ENCODE data around the gene OS9.

OS9 gene

DNA sequence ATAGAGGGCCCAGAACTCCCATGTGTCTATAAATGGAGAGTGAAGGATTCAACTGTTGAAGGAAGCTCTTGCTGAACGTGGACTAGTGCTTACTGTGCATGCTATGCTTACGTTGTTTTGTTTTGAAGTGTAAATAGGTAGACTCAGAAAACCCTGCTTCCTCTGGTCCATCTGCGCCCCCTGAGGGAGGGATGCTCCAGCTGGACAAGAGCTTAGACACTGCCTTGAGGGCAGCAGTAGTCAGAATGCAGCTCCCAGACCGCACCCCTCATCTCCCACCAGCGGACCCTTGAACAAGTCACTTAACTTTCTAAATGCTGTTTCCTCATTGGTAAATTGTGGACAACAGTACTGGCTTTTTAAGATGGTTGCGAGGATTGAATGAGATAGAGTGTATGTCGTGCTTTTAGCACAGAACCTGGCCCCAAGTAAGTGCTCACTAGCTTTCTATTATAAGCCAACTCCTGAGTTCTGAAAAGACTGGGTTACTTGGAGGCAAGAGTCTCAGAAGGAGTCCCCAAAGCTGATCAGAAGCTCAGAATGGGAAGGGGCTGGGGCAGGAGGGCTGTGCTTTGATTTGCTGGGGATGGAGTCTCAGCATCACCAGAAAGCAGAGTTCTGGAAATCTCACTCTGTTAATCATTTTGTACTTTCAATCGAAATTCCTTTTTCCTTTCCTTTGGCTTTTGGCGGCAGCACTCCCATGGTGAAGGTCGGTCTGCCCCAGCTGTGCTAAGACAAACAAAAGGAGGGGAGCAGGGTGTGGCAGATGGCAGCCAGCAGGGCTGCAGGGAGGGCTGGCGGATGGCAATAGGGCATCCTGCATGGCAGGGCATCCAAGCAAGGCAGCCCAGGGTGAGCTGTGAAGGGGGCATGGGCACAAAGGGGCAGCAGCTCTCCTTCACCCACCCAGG is 29.0 kb downstream of the OS9 start:
- DNase-seq (ENCODE audit: low read depth in 2 of 3, low spot score in 1 of 3): no peak

DNA sequence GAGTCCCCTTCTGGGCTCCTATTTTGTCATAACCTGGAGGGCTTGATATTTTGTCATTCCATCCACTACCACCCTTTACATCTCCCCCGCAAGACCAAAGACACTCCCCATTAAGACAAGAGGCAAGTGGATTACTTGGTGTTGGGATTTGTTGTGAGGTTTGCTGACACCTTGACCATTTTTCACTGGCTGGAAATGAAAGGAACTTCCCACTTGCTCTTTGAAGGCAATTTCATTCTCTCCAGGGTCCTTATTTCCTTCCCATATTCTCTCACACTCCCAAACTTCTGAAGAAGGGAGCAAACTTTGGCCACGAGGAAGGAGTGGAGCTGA is 29.7 kb downstream of the OS9 start:
- DNase-seq (ENCODE audit: low read depth in 2 of 3, low spot score in 1 of 3): no peak

DNA sequence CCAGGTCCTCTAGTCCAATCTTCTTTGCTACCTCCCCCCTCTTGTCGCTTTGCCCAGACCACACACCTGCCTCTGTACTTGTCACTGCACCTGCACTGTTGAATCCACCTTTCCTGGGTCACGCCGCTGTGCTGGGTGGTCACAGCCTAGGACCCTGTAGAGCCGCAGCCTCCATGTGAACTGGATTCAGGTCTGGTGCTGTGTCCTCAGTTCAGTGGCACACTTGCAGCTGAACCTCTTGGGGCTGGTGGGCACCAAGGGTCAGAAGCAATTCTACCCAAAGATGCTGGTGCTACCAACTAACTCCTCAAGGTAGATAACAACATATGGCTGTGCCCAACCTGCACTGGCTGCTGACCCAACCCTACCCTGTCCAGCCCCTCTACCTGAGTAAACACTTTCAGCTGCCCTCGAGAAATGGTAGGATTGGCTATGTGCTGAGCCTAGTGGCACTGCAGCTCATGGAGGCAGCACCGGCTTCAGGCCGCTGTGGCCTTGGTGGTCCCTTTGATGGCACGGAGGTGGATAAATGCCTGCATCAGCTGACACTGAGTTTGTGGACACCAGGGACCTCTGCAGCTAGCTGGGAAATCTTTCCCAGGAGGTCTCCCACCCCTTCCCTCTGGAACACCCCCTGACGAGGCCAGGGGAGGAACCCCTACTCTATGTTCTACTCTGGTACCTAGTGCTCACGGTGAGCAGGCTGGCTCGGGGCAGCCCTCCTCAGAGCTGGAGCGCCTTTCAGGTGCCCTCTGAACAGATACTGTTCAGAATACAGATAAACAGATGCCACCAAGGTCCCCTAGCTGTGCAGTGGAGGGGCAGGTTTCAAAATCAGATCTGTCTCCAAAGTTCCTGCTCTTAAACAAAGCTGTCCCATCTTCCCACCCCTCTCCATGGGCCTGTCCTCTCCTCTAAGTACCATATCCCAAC is 30.3 kb downstream of the OS9 start:
- no peak for DNase-seq (ENCODE audit: low read depth in 2 of 3, low spot score in 1 of 3)

DNA sequence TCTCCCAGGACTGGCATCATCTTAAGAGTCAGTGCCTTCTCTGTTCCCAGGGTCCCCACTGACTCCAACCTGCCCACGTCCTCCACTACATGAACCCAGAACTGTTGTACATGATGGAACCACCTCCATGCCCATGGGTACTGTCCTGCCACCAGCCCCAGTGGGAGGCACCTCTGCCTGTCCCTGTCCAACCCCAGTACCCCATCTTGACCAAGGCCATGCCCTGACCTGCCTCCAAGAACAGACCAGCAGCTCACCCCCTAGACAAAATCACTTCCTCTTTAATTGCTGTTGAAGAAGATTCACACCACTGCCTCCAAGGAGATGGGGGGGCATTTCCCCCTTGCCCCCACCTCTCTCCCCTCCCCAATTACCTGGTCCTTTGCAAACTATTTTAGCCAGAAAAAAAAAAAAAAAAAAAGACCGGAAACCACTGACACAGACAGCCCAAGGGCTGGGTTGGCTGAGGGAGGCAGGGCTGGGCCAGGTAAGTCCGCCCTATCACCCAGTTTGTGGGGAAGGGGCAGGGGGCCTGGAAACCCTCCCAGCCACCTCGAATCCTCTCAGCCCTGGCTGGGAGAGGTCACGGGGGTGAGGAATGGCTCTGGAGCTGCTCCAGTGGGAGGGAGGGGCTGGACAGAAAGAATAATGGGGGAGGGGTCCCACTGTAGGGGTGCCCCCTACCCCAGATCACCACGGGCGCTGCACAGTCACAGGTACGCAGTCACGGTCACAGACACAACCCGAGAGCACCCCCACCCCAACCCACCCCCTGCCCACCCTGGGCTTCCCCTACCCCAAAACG is 31.2 kb downstream of the OS9 start:
- no peak for DNase-seq (ENCODE audit: low read depth in 2 of 3, low spot score in 1 of 3)

DNA sequence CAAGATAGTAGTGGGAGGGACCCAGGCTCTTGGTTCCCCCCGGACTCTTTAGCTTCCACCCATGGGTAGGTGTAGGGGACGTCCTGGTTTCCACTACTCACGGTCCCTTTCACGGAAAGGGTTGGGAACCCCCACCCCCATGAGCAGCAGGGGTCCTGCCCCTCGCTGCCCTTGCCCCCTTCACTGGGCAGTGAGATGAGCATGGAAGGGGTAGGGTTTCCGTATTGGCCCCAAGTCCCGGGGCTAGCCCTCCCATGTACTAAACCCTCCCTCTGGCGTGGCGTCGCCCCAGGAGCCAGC is 31.9 kb downstream of the OS9 start:
- DNase-seq (ENCODE audit: low read depth in 2 of 3, low spot score in 1 of 3): no peak

DNA sequence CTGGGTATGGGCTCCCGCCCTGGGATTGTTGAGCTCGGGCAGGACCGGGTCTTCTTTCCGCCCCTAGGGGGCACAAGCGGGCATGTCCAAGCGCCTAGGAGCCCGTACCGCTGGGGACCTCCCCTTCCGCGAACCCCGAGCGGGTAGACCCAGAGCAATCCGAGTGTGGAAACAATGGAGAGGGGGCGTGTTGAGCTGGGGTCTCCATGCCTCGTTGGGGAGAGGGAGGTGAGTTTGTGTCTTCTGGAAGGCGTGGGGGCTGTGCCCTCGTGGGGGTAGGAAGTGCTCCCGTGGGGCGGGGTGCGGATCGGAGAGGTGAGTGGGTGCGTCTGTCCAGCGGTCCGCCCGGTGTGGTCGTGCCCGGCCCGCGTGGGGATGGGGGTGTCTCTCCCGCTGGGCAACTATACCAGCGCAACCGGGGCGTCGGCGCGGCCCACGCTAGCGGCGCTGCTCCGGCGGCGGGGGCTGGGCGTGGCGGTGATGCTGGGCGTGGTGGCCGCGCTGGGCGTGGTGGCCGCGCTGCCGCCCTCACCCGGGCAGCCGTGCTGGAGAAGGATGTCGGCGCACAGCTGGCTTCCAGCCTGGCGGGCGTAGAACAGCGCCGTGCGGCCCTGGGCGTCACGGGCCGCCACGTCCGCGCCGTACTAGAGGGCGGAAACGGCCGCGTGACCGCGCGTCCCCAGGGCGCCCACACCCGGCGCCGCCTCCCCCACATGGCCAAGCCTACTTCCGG is 32.4 kb downstream of the OS9 start:
- DNase-seq (ENCODE audit: low read depth in 2 of 3, low spot score in 1 of 3): no peak

DNA sequence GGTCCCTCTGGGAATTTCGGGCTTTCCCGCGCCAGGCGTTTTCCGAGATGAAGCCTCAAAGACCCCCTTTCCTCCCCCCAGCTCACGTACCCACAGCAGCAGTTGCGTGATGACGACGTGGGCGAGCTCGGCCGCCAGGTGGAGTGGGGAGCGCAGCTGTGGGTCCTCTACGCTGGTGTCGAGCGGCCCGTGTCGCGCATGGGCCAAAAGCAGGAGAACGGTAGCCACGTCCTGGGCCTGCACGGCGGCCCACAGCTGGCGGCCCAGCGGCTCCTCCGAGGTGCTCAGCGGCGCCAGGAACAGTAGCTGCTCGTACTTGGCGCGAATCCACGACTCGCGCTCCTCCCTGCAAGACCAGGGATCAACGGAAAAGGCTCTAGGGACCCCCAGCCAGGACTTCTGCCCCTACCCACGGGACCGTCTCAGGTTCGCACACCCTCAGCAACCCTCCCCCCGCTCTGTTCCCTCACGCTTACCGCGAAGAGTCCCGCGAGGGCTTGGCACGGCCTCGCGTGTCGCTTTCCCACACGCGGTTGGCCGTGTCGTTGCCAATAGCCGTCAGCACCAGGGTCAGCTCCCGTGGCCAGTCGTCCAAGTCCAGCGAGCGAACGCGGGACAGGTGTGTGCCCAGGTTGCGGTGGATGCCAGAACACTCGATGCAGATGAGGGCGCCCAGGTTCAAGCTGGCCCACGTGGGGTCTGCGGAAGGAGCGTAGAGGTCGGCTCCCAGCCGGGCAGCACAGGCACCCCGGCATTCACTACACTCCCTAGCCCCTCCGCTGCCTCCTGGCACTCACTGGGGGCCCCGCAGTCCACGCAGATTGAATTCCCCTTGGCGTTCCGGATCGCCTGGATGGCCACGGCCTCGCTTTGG is 33.2 kb downstream of the OS9 start:
- no peak for DNase-seq (ENCODE audit: low read depth in 2 of 3, low spot score in 1 of 3)

DNA sequence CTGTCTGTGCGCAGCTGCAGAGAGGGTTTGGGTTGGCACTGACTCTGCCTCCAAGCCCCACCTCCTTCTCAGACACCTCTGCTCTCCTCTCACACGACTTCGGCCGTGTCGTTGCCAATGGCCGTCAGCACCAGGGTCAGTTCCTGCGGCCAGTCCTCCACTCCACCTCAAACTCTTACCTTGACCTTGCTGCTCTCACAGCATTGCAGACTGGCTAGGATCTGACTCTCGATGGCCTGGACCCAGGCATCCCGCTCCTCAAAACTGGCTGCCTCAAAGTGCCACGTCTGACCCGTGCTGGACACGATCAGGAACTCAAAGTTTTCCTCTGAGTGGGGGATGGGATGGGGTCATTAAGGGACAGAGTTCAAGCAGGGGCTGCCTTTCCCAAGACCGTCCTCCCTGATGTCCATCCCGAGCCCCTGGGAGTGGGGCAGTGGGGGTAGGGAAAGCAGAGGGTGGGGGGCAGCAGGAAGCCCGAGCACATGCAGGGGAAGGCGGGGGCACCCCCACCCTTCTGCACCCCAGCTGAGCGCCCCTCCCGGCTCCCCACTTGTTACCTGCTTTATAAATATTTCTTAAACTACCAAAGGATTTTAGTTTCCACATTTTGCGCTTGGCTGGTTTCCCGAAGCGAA is 33.9 kb downstream of the OS9 start:
- no peak for DNase-seq (ENCODE audit: low read depth in 2 of 3, low spot score in 1 of 3)

DNA sequence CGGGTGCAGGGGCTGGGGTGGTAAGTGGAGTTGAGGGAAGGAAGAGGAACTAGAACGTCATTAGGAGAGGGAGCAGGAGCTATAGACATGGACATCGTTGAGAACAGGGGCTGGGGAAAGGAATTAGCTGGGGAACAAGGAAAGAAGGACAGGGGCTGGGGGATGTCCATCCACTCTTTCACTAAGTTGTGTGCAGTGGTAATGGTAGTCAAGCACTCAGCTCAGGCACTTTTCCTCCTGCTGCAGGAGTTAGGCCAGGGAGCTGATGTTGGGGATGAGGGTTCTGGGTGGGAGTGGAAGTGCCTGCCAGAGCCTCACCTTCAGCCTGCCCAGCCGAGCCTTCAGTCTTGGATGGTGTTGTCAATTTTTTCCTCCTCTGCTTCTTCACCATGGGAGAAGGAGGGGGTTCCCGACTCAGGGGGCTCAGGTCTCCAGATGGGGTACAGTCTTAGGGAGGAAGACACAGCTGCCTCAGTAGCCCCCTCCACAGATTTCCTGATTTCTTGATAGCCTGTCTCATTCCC is 35.5 kb downstream of the OS9 start:
- DNase-seq (ENCODE audit: low read depth in 2 of 3, low spot score in 1 of 3): no peak

DNA sequence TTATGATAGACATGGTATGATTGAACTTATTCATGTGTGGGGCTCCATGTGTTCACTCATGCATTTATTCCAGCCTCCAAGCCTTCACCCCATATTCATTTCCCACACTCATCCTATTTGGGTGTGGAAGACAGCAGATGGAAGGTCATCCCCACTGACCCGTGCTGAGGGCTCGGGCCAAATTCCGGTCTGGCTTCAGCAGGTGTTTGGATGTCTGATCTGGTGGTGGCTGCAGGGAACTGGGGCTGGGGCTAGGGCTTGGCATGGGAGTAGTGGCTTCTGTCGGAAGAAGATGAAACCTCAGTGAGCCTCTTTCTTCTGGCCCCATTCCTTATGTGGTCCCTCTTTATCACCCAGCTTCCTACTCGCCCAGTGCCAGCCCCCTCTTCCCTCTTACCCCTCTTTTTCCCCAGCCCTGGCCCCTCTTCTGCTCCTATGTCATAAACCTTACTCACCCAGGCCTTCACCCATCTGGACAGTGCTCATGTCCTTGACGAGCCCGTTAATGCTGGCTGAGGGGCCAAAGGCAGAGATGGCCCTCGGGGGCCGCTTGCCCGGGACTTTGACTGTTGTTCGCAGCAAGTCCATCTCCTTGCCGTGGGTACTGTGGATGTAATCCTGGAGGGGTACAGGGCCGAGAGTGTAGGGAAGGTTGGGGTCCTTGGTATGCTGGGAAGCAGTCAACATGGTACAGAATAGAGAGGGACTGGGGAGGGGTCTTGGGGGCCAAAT is 36.6 kb downstream of the OS9 start:
- no peak for DNase-seq (ENCODE audit: low read depth in 2 of 3, low spot score in 1 of 3)

DNA sequence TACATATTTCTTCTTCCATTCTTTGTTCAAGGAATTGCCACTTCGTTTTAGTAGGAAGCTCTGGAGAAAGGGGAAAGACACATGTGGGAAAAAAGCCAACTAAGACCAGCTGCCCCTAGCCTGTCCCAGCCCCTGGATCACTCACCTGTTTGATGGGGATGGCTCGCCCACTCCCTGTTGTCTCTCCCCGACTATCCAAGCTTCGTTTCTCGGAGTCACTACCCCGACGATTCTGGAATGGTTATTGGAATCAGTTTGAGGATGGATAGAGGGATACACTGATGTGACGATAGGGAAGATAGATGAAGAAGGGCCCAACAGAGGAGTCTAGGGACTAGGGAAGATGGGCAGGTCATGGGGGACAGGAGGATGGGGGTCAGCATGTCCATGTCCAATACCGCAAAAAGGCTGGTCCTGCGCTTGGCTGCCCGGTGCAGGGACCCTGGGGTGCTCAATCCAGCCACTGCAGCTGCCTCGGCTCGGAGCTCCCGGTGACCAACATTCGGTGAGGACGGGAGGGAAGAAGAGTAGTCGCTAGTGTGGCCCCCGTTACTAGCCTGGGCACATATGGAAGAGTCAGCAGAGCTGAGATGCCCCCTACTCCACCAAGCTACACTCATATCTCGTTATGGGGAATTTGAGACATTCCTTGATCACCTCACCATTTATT is 37.6 kb downstream of the OS9 start:
- DNase-seq (ENCODE audit: low read depth in 2 of 3, low spot score in 1 of 3): no peak

DNA sequence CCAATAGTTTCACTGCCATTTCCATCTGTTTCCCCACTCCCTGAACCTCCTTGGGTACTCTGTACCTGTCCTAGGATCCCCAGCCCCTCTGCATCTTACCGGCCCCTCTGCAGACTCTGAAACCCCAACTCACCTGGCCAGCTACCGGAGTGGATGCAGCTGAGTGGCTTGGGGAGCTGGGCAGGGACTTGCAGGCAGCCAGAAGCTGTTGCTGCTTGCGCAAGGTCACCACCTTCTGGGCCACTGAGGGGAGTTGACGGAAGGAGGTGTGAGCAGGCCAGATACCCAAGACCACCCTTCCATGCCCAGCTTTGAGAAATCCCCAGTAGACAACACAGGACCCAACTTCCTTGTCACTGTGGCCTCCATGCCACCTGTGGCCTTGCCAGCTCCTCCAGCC is 38.3 kb downstream of the OS9 start:
- no peak for DNase-seq (ENCODE audit: low read depth in 2 of 3, low spot score in 1 of 3)

DNA sequence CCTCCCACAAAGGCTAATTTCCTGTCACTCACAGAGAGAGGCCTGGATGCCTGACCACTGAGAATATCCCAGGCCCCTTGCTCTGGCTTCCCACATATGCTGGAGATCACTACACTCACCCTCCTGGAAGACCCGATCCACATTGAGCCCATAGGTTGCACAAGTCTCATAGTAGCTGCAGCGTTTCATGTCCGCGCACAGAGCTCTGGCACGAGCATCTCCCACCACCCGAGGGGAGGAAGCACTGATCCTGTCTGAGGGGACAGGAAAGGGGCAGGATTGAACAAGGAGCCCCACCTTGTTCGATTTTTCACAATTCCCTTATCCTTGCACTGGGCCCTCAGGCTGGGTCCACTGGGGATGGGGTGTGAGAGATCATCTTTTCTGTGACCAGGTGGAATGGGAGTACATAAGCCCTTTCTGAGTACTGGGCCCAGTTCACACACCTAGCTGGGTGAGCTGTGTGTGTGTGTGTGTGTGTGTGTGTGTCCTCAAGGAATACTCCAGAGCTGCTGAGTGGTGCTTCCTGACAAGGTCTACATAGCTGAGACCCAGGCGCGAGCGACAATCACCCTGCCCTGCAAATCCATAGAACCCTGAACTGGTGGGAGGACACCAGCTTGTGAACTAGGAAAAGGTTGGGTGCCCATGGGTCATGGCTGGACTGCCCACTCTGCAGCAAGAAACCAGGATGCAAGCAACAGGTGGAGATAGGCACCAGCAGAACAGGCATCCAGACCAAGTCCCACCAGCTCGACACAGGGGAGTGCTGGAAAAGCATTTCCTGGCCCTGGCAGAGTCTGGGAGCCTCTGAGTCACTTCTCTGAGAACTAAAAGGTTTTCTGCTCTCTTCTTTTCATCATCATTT is 39.0 kb downstream of the OS9 start:
- DNase-seq (ENCODE audit: low read depth in 2 of 3, low spot score in 1 of 3): no peak

DNA sequence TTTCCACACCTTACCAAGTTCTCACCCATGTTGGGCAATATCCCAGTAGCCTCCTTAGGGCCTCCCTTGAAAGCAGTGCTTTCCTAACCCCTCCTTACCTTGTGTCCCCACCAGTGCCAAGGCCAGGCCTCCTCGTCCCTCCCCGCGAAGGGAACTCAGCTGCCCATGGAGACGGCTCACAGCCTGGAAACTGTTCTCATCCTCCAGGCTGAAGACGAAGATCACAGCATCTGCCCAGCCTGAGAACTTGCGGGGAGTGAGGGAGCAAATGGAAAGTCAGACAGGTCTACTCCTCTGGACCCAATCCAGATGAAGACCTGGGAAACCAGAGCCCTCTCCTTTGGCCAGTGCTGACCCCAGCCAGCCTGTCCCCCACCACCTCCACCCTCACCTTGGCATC is 40.0 kb downstream of the OS9 start:
- DNase-seq (ENCODE audit: low read depth in 2 of 3, low spot score in 1 of 3): no peak

DNA sequence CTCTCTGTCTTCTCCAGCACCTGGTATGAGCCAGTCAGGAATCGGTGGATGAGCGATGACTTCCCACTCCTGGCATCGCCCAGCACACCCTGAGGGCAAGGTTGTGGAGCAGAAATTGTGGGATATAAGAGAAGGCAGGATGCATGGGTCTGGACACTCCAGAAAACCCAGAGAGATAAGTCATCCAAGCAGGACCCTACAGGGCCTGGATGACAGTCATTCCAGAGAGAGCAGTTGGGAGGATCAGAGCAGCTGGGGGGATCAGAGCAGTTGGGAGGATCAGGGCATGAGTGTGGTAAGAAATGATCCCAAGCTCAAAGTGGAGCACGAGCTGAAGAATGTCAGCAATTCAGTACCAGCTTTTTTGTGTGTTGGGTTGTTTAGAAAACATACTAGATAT is 40.7 kb downstream of the OS9 start:
- no peak for DNase-seq (ENCODE audit: low read depth in 2 of 3, low spot score in 1 of 3)

DNA sequence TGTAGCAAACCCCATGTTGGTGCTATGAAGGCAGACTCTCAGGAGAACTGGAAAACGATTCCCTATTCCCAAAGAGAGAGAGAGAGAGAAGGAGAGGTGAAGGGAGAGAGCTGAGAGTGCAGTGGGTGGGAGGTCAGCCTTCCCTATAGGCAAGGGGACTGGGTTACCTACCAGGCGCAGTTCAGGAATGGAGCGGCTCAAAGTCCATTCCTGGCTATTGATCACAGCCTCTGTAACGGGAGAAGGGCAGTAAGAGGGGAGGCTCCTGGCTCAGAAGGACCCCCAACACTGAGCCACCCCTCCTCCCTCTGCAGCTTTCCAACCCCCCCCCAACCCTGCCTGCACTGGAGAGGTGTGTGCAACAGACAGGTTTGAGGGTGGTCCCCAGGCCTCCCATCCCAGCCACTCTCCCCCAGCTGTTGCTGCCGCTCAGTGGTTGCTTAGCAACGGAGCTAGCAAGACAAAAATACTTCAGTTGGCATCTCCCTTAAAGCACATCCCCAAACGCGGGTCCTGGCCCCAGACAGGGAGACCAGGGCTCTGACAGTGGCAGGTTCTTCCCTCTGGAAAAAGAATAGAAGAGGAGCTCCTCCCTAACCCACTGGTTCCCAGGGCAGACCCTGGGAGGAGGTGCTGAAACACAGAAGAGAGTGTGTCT is 41.4 kb downstream of the OS9 start:
- DNase-seq (ENCODE audit: low read depth in 2 of 3, low spot score in 1 of 3): no peak

Data from stimulated activated CD4-positive, alpha-beta T cell treated with anti-CD3 and anti-CD28 coated beads, Interleukin-12 subunit alpha, Interleukin-12 subunit beta, amount 100 ng/mL, for 48 hours (primary cell).